ENCODE measurements around the gene AKR1E2. TPM values are rescaled to one million over a fixed set of nuclear protein-coding genes. Genes with fewer than 3 reads are reported as not detected.

Gene AKR1E2
- total and polyA plus RNA-seq, 2 of the 8 experiments (the other 6 are each of a cell fraction or from before 2014, with no cell fraction given) = 2.6 to 3.5 TPM

GRCh38 chr10:4894335-4894734, 68.3 kb downstream of the AKR1E2 start:
- Histone ChIP-seq H2BK120ac (replicated peaks; ENCODE audit: low read depth, low read length) (no peak overlapping the region), H3K23ac (ENCODE audit: insufficient read length) (no peak overlapping the region), H3K27me3 (replicated peaks in 1 of 4; ENCODE audit: control insufficient read depth in 3 of 4, extremely low read depth in 1 of 4, insufficient read depth in 3 of 4, low read length in 3 of 4) (no peaks in the 10 kb centered on the region), H3K9me3 (ENCODE audit: insufficient read depth in 2 of 2, low read depth in 1 of 2, low read length in 1 of 2) (no peaks in the 10 kb centered on the region), H3K23me2 (ENCODE audit: low read depth, low read length) (no peaks in the 10 kb centered on the region), H4K91ac (replicated peaks; ENCODE audit: insufficient read length, low read length) (no peak overlapping the region), H2BK5ac (ENCODE audit: low read depth, low read length) (no peak overlapping the region), H2AK5ac (ENCODE audit: low read depth, low read length) (no peak overlapping the region), H3K9ac (replicated peaks in 1 of 4; ENCODE audit: extremely low read depth in 1 of 4, low read depth in 3 of 4, low read length in 3 of 4) (no peak overlapping the region), H4K20me1 (replicated peaks in 1 of 2; ENCODE audit: control insufficient read depth in 1 of 2, insufficient read depth in 2 of 2, low read length in 2 of 2) (no peaks in the 10 kb centered on the region), H3K27ac (ENCODE audit: low read depth, low read length) (no peak overlapping the region), H2BK20ac (ENCODE audit: low read length) (no peak overlapping the region), H2BK15ac (ENCODE audit: low read length) (no peak overlapping the region), H2BK12ac (ENCODE audit: low read depth, low read length) (no peak overlapping the region), H3K14ac (ENCODE audit: insufficient read length) (no peak overlapping the region), H3K79me1 (ENCODE audit: low read depth, low read length) (no peaks in the 10 kb centered on the region), H3K4ac (replicated peaks; ENCODE audit: insufficient read length, low read depth, low read length) (no peak overlapping the region), H3K4me1 (replicated peaks in 1 of 4; ENCODE audit: control insufficient read depth in 3 of 4, insufficient read depth in 4 of 4, low read length in 3 of 4) (no peaks in the 10 kb centered on the region), H3K56ac (replicated peaks; ENCODE audit: insufficient read length, low read depth, low read length) (no peak overlapping the region), H3K18ac (ENCODE audit: extremely low read depth, low read length) (no peak overlapping the region), H2AFZ (ENCODE audit: low read length) (no peak overlapping the region), H3K4me3 (ENCODE audit: extremely low read depth in 1 of 4, insufficient read depth in 2 of 4, low read depth in 3 of 4, low read length in 4 of 4) (no peak overlapping the region), H3K79me2 (ENCODE audit: control insufficient read depth in 1 of 2, insufficient read depth in 2 of 2, low read length in 2 of 2) (no peaks in the 10 kb centered on the region), H3K36me3 (ENCODE audit: control insufficient read depth in 2 of 4, insufficient read depth in 4 of 4, low read length in 3 of 4) (no peaks in the 10 kb centered on the region), H4K8ac (ENCODE audit: extremely low read depth, insufficient read depth, low read length) (no peak overlapping the region; the same call in 1 of the 2 replicates), H3K4me2 (ENCODE audit: insufficient read depth in 1 of 2, low read depth in 2 of 2, low read length in 2 of 2) (no peak overlapping the region), H4K5ac (ENCODE audit: insufficient read length, low read depth, low read length) (no peak overlapping the region)
- ChIA-PET POLR2A (ENCODE audit: partially characterized antibody) (no interaction called here), CTCF (ENCODE audit: partially characterized antibody) (interaction anchor here (1.0 to 2.9 kb wide), 2 partner anchors 14 to 45 kb away, joined by 4 to 11 read pairs; no protein-coding TSS in a partner anchor)
- 70% methylated on average over 2 of the region's 2 CpGs; no CpG with 5 or more reads in 1 of the 2 experiments for WGBS, 2 experiments (ENCODE audit: extremely low coverage in 1 of 2, insufficient coverage in 1 of 2, insufficient read length in 1 of 2, insufficient replicate concordance in 2 of 2, low coverage in 1 of 2, low lambda C conversion rate in 2 of 2, missing lambda C conversion rate in 1 of 2)
- FAIRE-seq (no peak), DNase-seq (ENCODE audit: low read depth in 1 of 2, low spot score in 2 of 2) (no peak)
- TF ChIP-seq TCF12 (IDR thresholded peaks at IDR 0.05; ENCODE audit: low read depth, low read length) (no peak), RNF2 (IDR thresholded peaks at IDR 0.05; ENCODE audit: borderline replicate concordance, low read depth, low read length, missing control alignments, poor library complexity, severe bottlenecking) (no peak), HDAC6 (IDR thresholded peaks at IDR 0.05; ENCODE audit: low read depth, low read length) (no peak), CBX8 (IDR thresholded peaks at IDR 0.05; ENCODE audit: borderline replicate concordance, low read depth, low read length) (no peak), EP300 (IDR thresholded peaks at IDR 0.05; ENCODE audit: borderline replicate concordance in 1 of 2, low read depth in 2 of 2, low read length in 2 of 2) (no peak), JUN (IDR thresholded peaks at IDR 0.05; ENCODE audit: low read depth, low read length) (no peak), RBBP5 (IDR thresholded peaks at IDR 0.05; ENCODE audit: borderline replicate concordance, low read depth, low read length) (no peak), MAFK (IDR thresholded peaks at IDR 0.05; ENCODE audit: low read depth, low read length) (no peak), RXRA (IDR thresholded peaks at IDR 0.05; ENCODE audit: insufficient read depth, low read depth, low read length) (no peak), BACH1 (IDR thresholded peaks at IDR 0.05; ENCODE audit: low read length) (no peak), CEBPB (IDR thresholded peaks at IDR 0.05; ENCODE audit: low read depth, low read length) (no peak), SIRT6 (IDR thresholded peaks at IDR 0.05; ENCODE audit: low read length) (no peak), ZNF274 (IDR thresholded peaks at IDR 0.05; ENCODE audit: borderline replicate concordance, extremely low read depth, low read length) (no peak), CTBP2 (IDR thresholded peaks at IDR 0.05; ENCODE audit: borderline replicate concordance, insufficient read depth, insufficient read length, low read length) (no peak), CHD2 (IDR thresholded peaks at IDR 0.05; ENCODE audit: low read length) (no peak)
